H9 (cell line): ENCODE data around the gene ZC3HAV1L. TPM values are rescaled to one million over a fixed set of nuclear protein-coding genes. Genes with fewer than 3 reads are reported as not detected.

ENCODE experiments used
- DNase-seq: peaks from one replicate; pipeline ENCODE4 v3.0.0-alpha.2; 2017
- H2AFZ ChIP-seq: one replicate; pipeline ENCODE4 v1.6.1; 2013; ENCODE audit warnings: mild to moderate bottlenecking, low read length, control low read depth, moderate library complexity
- H2AK5ac ChIP-seq: 2 replicates; pipeline ENCODE4 v1.6.1; 2013; ENCODE audit warnings: low read length, control low read depth, mixed read lengths; ENCODE audit not compliant: insufficient read length
- H2BK120ac ChIP-seq: one replicate; pipeline ENCODE4 v1.6.1; 2013; ENCODE audit warnings: low read depth, mild to moderate bottlenecking, low read length, control low read depth, inconsistent platforms; ENCODE audit not compliant: poor library complexity, severe bottlenecking
- H2BK12ac ChIP-seq: 2 replicates; pipeline ENCODE4 v1.6.1; 2013; ENCODE audit warnings: low read length, control low read depth, mixed read lengths, low read depth; ENCODE audit not compliant: insufficient read length
- H2BK15ac ChIP-seq: 2 replicates; pipeline ENCODE4 v1.6.1; 2013; ENCODE audit warnings: low read depth, low read length, control low read depth
- H2BK20ac ChIP-seq: one replicate; pipeline ENCODE4 v1.6.1; 2013; ENCODE audit warnings: low read depth, mild to moderate bottlenecking, low read length, control low read depth, inconsistent platforms; ENCODE audit not compliant: poor library complexity, severe bottlenecking
- H2BK5ac ChIP-seq: 2 replicates; pipeline ENCODE4 v1.6.1; 2013; ENCODE audit warnings: low read length, control low read depth, mixed read lengths; ENCODE audit not compliant: insufficient read length
- H3K14ac ChIP-seq: 2 replicates; pipeline ENCODE4 v1.6.1; 2013; ENCODE audit warnings: low read length, control low read depth; ENCODE audit not compliant: insufficient read depth
- H3K18ac ChIP-seq: 2 replicates; pipeline ENCODE4 v1.6.1; 2013; ENCODE audit warnings: low read depth, mild to moderate bottlenecking, mixed read lengths, low read length, control low read depth; ENCODE audit not compliant: insufficient read length
- H3K23ac ChIP-seq: 2 replicates; pipeline ENCODE4 v1.6.1; 2013; ENCODE audit warnings: low read length, control low read depth, mixed read lengths, low read depth; ENCODE audit not compliant: insufficient read length
- H3K23me2 ChIP-seq: 2 replicates; pipeline ENCODE4 v1.6.1; 2013; ENCODE audit warnings: low read depth, mild to moderate bottlenecking, mixed read lengths, low read length, control low read depth; ENCODE audit not compliant: insufficient read length, poor library complexity, severe bottlenecking
- H3K27ac ChIP-seq: 2 replicates; pipeline ENCODE4 v1.5.1; 2013; ENCODE audit warnings: low read length, control low read depth, mixed read lengths, low read depth; ENCODE audit not compliant: insufficient read length
- H3K27me3 ChIP-seq: 2 replicates; pipeline ENCODE4 v1.6.1; 2013; ENCODE audit warnings: low read length, control low read depth, inconsistent platforms; ENCODE audit not compliant: insufficient read depth
- H3K4ac ChIP-seq: 2 replicates; pipeline ENCODE4 v1.6.1; 2013; ENCODE audit warnings: low read depth, mild to moderate bottlenecking, control low read depth, inconsistent platforms, low read length, moderate library complexity
- H3K4me1 ChIP-seq: 2 replicates; pipeline ENCODE4 v1.6.1; 2013; ENCODE audit warnings: low read length, control low read depth, inconsistent platforms; ENCODE audit not compliant: insufficient read depth
- H3K4me2 ChIP-seq: 2 replicates; pipeline ENCODE4 v1.6.1; 2013; ENCODE audit warnings: low read length, control low read depth, mixed read lengths; ENCODE audit not compliant: insufficient read length, insufficient read depth
- H3K56ac ChIP-seq: 2 replicates; pipeline ENCODE4 v1.6.1; 2013; ENCODE audit warnings: low read depth, mild to moderate bottlenecking, mixed read lengths, low read length, control low read depth; ENCODE audit not compliant: insufficient read length
- H3K79me1 ChIP-seq: 2 replicates; pipeline ENCODE4 v1.6.1; 2013; ENCODE audit warnings: low read depth, mild to moderate bottlenecking, moderate library complexity, low read length, control low read depth, inconsistent platforms; ENCODE audit not compliant: insufficient read depth, poor library complexity, severe bottlenecking
- H3K79me2 ChIP-seq: 2 replicates; pipeline ENCODE4 v1.6.1; 2013; ENCODE audit warnings: low read length, control low read depth, inconsistent platforms; ENCODE audit not compliant: insufficient read depth
- H3K9ac ChIP-seq: 2 replicates; pipeline ENCODE4 v1.6.1; 2013; ENCODE audit warnings: low read length, control low read depth, mixed read lengths; ENCODE audit not compliant: insufficient read length; ENCODE audit errors: extremely low read depth
- H3K9me3 ChIP-seq: one replicate; pipeline ENCODE4 v1.6.1; 2013; ENCODE audit warnings: low read depth, low read length, inconsistent platforms; ENCODE audit not compliant: control insufficient read depth
- H3T11ph ChIP-seq: one replicate; pipeline ENCODE4 v1.6.1; 2013; ENCODE audit warnings: mild to moderate bottlenecking, low read length, control low read depth, inconsistent platforms
- H4K20me1 ChIP-seq: one replicate; pipeline ENCODE4 v1.6.1; 2013; ENCODE audit not compliant: control insufficient read depth, insufficient read length, insufficient read depth
- H4K5ac ChIP-seq: 2 replicates; pipeline ENCODE4 v1.6.1; 2013; ENCODE audit warnings: low read depth, mild to moderate bottlenecking, mixed read lengths, low read length, control low read depth; ENCODE audit not compliant: insufficient read length
- H4K8ac ChIP-seq: replicated peaks from 2 replicates; pipeline ENCODE4 v1.6.1; 2013; ENCODE audit warnings: low read length, control low read depth, mixed read lengths, low read depth; ENCODE audit not compliant: insufficient read length
- H4K91ac ChIP-seq: 2 replicates; pipeline ENCODE4 v1.6.1; 2013; ENCODE audit warnings: low read depth, mild to moderate bottlenecking, moderate library complexity, mixed read lengths, low read length, control low read depth; ENCODE audit not compliant: insufficient read length
- H3K27ac Mint-ChIP-seq, 3 experiments: 2 replicates in 2 of 3; 3 replicates in 1 of 3; pipeline ENCODE4 v1.8.0; 2020 to 2021; ENCODE audit warnings: mixed read lengths in 3 of 3, mild to moderate bottlenecking in 1 of 3, moderate library complexity in 1 of 3
- H3K27me3 Mint-ChIP-seq: 2 replicates; pipeline ENCODE4 v1.8.0; 2021; ENCODE audit warnings: low read depth, mild to moderate bottlenecking, moderate library complexity, mixed read lengths
- H3K36me3 Mint-ChIP-seq, 3 experiments: 2 replicates in 2 of 3; 3 replicates in 1 of 3; pipeline ENCODE4 v1.8.0; 2020 to 2021; ENCODE audit warnings: low read depth in 3 of 3, mixed read lengths in 3 of 3; ENCODE audit not compliant: insufficient read depth in 1 of 3
- H3K4me1 Mint-ChIP-seq, 2 experiments: 2 replicates each; pipeline ENCODE4 v1.8.0; 2020; ENCODE audit warnings: mixed read lengths in 2 of 2
- H3K4me3 Mint-ChIP-seq, 2 experiments: 2 replicates in 1 of 2; 3 replicates in 1 of 2; pipeline ENCODE4 v1.8.0; 2020 to 2021; ENCODE audit warnings: mild to moderate bottlenecking in 2 of 2, mixed read lengths in 2 of 2, moderate library complexity in 1 of 2
- H3K9me3 Mint-ChIP-seq, 2 experiments: 2 replicates in 1 of 2; 3 replicates in 1 of 2; pipeline ENCODE4 v1.8.0; 2020; ENCODE audit warnings: mild to moderate bottlenecking in 2 of 2, mixed read lengths in 2 of 2, moderate library complexity in 1 of 2
- WGBS: extraction: QIAGEN DNeasy Blood & Tissue Kit; methylation state at CpG from one replicate; pipeline ENCODE4 v1.1.7; 2013; ENCODE audit warnings: missing lambda C conversion rate, low lambda C conversion rate, mixed read lengths; ENCODE audit not compliant: insufficient read length; ENCODE audit errors: extremely low coverage; 5-methylcytosine and 5-hydroxymethylcytosine counted together
- total RNA-seq: library from RNA; stranded (reverse); gene quantifications from 2 replicates; pipeline ENCODE4 v1.2.1, GENCODE V29; 2021
- TF ChIP-seq, protein P1 (sequence below): fragments of 200-600 bp; sonication (generic); conservative IDR thresholded peaks from 3 replicates; pipeline ENCODE4 v1.8.0; 2021; ENCODE audit warnings: antibody characterized with exemption, mild to moderate bottlenecking

ZC3HAV1L gene
- total RNA-seq, 1 experiment from 2014 or later = not detected

DNA sequence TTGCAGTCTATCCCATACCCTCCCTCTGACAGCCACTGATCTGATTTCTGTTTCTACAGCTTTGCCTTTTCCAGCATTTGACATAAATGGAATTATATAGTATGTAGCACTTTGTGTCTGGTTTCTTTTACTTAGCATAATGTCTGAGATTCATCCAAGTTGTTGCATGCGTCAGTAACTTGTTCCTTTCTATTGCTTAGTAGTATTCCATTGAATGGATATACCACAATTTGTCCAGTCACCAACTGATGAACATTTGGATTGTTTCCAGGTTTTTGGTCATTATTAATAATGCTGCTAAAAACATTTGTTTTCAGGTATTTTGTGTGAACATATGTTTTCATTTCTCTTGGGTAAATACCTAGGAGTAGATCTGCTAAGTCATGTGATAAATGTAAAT lies 48.2 kb downstream of the ZC3HAV1L start:
- Mint-ChIP-seq H3K27ac (no peak overlapping the region), H3K4me3 (no peak overlapping the region), H3K27me3 (peaks cover 2% of the 10 kb centered on the region), H3K36me3 (peaks cover 1 to 8% (median 7%) of the 10 kb centered on the region in 3 experiments; a peak in 3 of 7 replicates), H3K9me3 (peaks cover 10 to 13% of the 10 kb centered on the region in 2 experiments), H3K4me1 (peaks cover 10 to 12% of the 10 kb centered on the region in 2 experiments)
- Histone ChIP-seq H2BK120ac (no peak overlapping the region), H3K4me1 (no peaks in the 10 kb centered on the region), H4K91ac (no peak overlapping the region), H3K56ac (no peak overlapping the region), H3K4ac (no peak overlapping the region), H3K79me1 (no peaks in the 10 kb centered on the region), H2BK20ac (no peak overlapping the region), H2BK15ac (no peak overlapping the region), H3K18ac (no peak overlapping the region), H4K8ac (no peak overlapping the region), H2BK12ac (no peak overlapping the region), H3K4me2 (no peak overlapping the region), H3K14ac (no peak overlapping the region), H3K27me3 (no peaks in the 10 kb centered on the region; the same call in 1 of the 2 replicates), H2AFZ (no peak overlapping the region), H4K5ac (no peak overlapping the region), H3K9me3 (peaks cover 5% of the 10 kb centered on the region), H4K20me1 (no peaks in the 10 kb centered on the region), H3K9ac (no peak overlapping the region), H3T11ph (no peak overlapping the region), H3K23me2 (no peaks in the 10 kb centered on the region), H3K79me2 (no peaks in the 10 kb centered on the region), H2BK5ac (no peak overlapping the region), H3K23ac (no peak overlapping the region), H3K27ac (no peak overlapping the region), H2AK5ac (no peak overlapping the region)
- WGBS = no CpG with 5 or more reads among the region's 1 CpG
- no peak for DNase-seq
- TF ChIP-seq, protein P1, sequence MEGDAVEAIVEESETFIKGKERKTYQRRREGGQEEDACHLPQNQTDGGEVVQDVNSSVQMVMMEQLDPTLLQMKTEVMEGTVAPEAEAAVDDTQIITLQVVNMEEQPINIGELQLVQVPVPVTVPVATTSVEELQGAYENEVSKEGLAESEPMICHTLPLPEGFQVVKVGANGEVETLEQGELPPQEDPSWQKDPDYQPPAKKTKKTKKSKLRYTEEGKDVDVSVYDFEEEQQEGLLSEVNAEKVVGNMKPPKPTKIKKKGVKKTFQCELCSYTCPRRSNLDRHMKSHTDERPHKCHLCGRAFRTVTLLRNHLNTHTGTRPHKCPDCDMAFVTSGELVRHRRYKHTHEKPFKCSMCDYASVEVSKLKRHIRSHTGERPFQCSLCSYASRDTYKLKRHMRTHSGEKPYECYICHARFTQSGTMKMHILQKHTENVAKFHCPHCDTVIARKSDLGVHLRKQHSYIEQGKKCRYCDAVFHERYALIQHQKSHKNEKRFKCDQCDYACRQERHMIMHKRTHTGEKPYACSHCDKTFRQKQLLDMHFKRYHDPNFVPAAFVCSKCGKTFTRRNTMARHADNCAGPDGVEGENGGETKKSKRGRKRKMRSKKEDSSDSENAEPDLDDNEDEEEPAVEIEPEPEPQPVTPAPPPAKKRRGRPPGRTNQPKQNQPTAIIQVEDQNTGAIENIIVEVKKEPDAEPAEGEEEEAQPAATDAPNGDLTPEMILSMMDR = no peak
